Karpas-422 (cell line): ENCODE data around the gene PIGN. TPM values are rescaled to one million over a fixed set of nuclear protein-coding genes. Genes with fewer than 3 reads are reported as not detected.

Experiments
- DNase-seq: peaks from one replicate; pipeline ENCODE4 v3.0.0-alpha.2; 2015
- H2AFZ ChIP-seq: fragments of 200-600 bp; sonication (generic); 2 replicates; pipeline ENCODE4 v1.6.1; 2014; ENCODE audit warnings: antibody characterized with exemption, low read length, mixed read lengths
- H3K27ac ChIP-seq: fragments of 200-600 bp; sonication (generic); 2 replicates; pipeline ENCODE4 v1.5.1; 2014; ENCODE audit warnings: mild to moderate bottlenecking, low read length, moderate library complexity
- H3K27me3 ChIP-seq: fragments of 200-600 bp; sonication (generic); 2 replicates; pipeline ENCODE4 v1.6.1; 2014; ENCODE audit warnings: low read length, mixed read lengths
- H3K36me3 ChIP-seq: fragments of 200-600 bp; sonication (generic); 2 replicates; pipeline ENCODE4 v1.6.1; 2014; ENCODE audit warnings: low read length, mixed read lengths; ENCODE audit not compliant: insufficient read depth
- H3K4me1 ChIP-seq: fragments of 200-600 bp; sonication (generic); 2 replicates; pipeline ENCODE4 v1.6.1; 2014; ENCODE audit warnings: mild to moderate bottlenecking, low read length, mixed read lengths
- H3K4me2 ChIP-seq: fragments of 200-600 bp; sonication (generic); 2 replicates; pipeline ENCODE4 v1.6.1; 2014; ENCODE audit warnings: low read length, low read depth, mild to moderate bottlenecking; ENCODE audit not compliant: poor library complexity, severe bottlenecking
- H3K4me3 ChIP-seq: fragments of 200-600 bp; sonication (generic); 2 replicates; pipeline ENCODE4 v1.5.1; 2014; ENCODE audit warnings: mild to moderate bottlenecking, antibody characterized with exemption, low read length, mixed read lengths
- H3K79me2 ChIP-seq: fragments of 200-600 bp; sonication (generic); 2 replicates; pipeline ENCODE4 v1.6.1; 2014; ENCODE audit warnings: mild to moderate bottlenecking, low read length, mixed read lengths
- H3K9ac ChIP-seq: fragments of 200-600 bp; sonication (generic); 2 replicates; pipeline ENCODE4 v1.6.0; 2014; ENCODE audit warnings: low read length
- H3K9me2 ChIP-seq: fragments of 200-600 bp; sonication (generic), shearing (Covaris generic); replicated peaks from 2 replicates; pipeline ENCODE4 v1.6.0; 2014; ENCODE audit warnings: mild to moderate bottlenecking, low read length, moderate library complexity; ENCODE audit not compliant: insufficient read depth
- H3K9me3 ChIP-seq: fragments of 300-700, 200-600 bp; sonication (generic); 2 replicates; pipeline ENCODE4 v1.6.1; 2014; ENCODE audit warnings: low read length, mixed read lengths
- H4K20me1 ChIP-seq: fragments of 200-600 bp; sonication (generic); 2 replicates; pipeline ENCODE4 v1.6.1; 2014; ENCODE audit warnings: mild to moderate bottlenecking, antibody characterized with exemption, low read length, low read depth; ENCODE audit not compliant: insufficient read depth
- total RNA-seq: library from RNA; depleted of rRNA; stranded (reverse); fragments of >200 nt; shearing (Covaris generic); gene quantifications from 2 replicates; pipeline ENCODE4 v1.2.3, GENCODE V29; 2014; ENCODE audit warnings: low replicate concordance

PIGN gene
- total RNA-seq, 1 experiment from 2014 or later: 68.5 TPM

DNA sequence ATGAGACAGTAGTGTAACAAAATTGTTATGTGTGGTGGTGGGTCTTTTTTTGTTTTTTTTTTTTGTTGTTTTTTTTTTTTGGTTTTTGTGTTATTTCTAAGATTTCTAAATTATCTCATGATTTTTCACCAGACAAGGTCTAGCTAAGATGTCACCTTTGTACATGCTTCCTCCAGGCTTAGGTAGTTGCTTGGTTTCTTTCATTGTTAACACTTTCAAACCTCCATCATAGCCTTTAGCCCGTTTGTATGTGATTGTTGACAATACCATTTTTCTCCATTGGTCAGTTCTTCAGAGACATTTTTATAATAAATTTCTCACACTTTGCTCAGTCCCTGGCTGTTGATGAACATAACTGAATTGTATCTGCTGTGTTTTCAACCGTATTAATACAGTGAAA, 2.4 kb upstream of the PIGN start:
- H3K4me1 ChIP-seq: peaks cover 35% of the 10 kb centered on the region
- H3K79me2 ChIP-seq: peaks cover 97% of the 10 kb centered on the region
- peaks cover 21% of the 10 kb centered on the region for H4K20me1 ChIP-seq
- no peak overlapping the region for H3K27ac ChIP-seq
- peaks cover 34% of the 10 kb centered on the region for H3K36me3 ChIP-seq
- H3K9me2 ChIP-seq: no peaks in the 10 kb centered on the region
- no peak for DNase-seq
- H3K4me2 ChIP-seq: peak overlapping the region; percentile 84
- no peak overlapping the region for H2AFZ ChIP-seq
- H3K9ac ChIP-seq: peak overlapping the region; percentile 97
- H3K9me3 ChIP-seq: no peaks in the 10 kb centered on the region
- H3K27me3 ChIP-seq: no peaks in the 10 kb centered on the region
- peak overlapping the region; percentile 95 for H3K4me3 ChIP-seq

DNA sequence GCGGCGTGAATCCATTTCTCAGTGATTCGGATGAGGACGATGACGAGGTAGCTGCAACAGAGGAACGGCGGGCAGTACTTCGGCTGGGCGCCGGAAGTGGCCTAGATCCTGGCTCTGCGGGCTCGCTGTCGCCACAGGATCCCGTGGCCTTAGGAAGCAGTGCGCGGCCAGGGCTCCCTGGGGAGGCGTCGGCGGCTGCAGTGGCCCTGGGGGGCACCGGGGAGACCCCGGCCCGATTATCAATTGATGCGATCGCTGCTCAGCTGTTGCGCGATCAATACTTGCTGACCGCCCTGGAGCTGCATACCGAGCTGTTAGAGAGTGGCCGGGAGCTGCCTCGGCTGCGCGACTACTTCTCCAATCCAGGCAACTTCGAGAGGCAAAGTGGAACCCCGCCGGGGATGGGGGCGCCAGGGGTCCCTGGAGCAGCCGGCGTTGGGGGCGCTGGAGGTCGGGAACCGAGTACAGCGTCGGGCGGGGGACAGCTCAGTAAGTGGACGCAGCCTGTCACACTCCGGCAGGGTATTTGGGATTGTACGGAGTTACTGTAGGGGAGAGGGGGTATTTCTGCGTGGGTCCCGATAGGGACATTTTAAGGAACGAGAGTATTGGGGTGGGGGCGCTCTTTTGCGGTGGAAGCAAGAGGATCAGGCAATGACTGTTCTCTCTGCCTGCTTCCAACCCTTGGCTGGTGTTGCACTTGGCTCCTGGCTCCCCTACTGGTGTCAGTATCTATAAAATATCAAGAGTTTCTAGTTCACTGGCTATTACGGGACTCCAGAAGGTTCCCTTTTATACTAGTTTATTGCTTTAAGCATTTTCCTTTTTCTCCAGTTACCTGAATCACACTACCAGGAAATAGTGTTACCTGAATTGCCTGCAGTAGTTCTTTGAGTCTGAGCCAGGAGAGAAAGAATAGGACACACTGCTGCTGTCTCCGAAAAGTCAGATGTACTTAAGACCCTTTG, 971 bp upstream of the PIGN start:
- peak; percentile 70 for DNase-seq
- H3K79me2 ChIP-seq: peaks cover 96% of the 10 kb centered on the region
- peaks cover 29% of the 10 kb centered on the region for H3K36me3 ChIP-seq

DNA sequence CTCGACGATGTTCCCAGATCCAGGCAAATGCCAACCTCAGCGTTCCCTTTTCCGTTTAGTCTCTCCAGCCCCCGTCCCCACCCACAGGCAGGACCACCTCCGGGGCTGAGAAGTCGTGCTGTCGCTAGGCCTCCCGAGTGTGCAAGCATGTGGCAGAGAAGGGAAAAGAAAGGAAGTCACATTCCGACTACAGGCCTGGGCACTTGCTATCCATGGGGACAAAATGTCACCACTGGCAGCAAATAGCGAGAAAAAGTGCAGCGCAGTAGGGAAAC, 420 bp downstream of the PIGN start:
- Histone ChIP-seq H3K4me3 (peak overlapping the region; percentile 95), H2AFZ (peak overlapping the region; percentile 19), H3K27me3 (no peaks in the 10 kb centered on the region), H3K4me1 (peaks cover 52% of the 10 kb centered on the region), H3K79me2 (peaks cover 96% of the 10 kb centered on the region), H3K36me3 (peaks cover 23% of the 10 kb centered on the region), H4K20me1 (peaks cover 16% of the 10 kb centered on the region), H3K27ac (no peak overlapping the region), H3K9me3 (no peaks in the 10 kb centered on the region), H3K9me2 (no peaks in the 10 kb centered on the region), H3K9ac (peak overlapping the region; percentile 82), H3K4me2 (peak overlapping the region; percentile 83)
- no peak for DNase-seq

More for the DNA sequence above, 971 bp upstream of the PIGN start:
- Histone ChIP-seq H3K9me2 (no peaks in the 10 kb centered on the region), H3K27ac (peak overlapping the region; percentile 7; the same call in 1 of the 2 replicates), H4K20me1 (peaks cover 16% of the 10 kb centered on the region), H3K4me3 (peak overlapping the region; percentile 95), H2AFZ (no peak overlapping the region; the same call in 1 of the 2 replicates), H3K4me2 (peak overlapping the region; percentile 84), H3K27me3 (no peaks in the 10 kb centered on the region), H3K9ac (peak overlapping the region; percentile 97), H3K4me1 (peaks cover 46% of the 10 kb centered on the region), H3K9me3 (no peaks in the 10 kb centered on the region)

DNA sequence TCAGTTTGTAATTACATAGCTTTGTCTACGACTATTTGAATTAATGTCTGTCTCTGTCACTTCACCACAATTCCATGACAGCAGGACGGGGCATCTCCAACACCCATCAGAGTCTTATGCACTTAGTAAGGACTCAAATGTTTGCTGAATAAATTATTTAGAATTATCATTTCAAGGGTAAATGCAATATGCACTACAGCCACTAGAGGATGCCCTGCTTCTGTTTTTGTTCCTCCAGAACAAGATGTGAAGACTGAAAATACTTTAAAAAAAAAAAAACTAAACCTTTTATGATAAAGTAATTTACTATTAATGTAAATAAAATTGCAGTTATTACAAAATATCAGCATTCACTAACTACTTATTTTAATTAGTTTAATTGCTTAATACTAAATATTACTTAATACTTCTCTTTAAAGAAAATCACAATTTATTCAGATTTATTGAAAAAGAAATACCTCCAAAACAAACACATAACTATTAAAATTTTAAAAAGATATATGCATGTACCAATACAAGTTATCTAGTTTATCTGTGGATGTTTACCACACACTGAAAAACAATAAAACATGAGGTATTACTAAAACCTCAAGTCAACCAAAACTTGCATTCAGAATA, 3.2 kb downstream of the PIGN start:
- Histone ChIP-seq H3K4me2 (peak overlapping the region; percentile 83), H3K27ac (0 out of 2 replicates have a peak overlapping the region, but pooled peaks have one; percentile 44), H3K9ac (peak overlapping the region; percentile 52; the same call in 1 of the 2 replicates), H2AFZ (no peak overlapping the region), H3K79me2 (peaks cover 95% of the 10 kb centered on the region), H4K20me1 (peaks cover 15% of the 10 kb centered on the region), H3K27me3 (no peaks in the 10 kb centered on the region), H3K36me3 (no peaks in the 10 kb centered on the region), H3K9me3 (no peaks in the 10 kb centered on the region), H3K9me2 (no peaks in the 10 kb centered on the region), H3K4me1 (peaks cover 61% of the 10 kb centered on the region), H3K4me3 (peak overlapping the region; percentile 95; the same call in 1 of the 2 replicates)
- DNase-seq: peak; percentile 88

- Histone ChIP-seq H3K4me3 (no peak overlapping the region), H3K36me3 (no peaks in the 10 kb centered on the region), H3K4me2 (no peak overlapping the region), H3K27me3 (no peaks in the 10 kb centered on the region), H4K20me1 (peaks cover under 1% of the 10 kb centered on the region; the same call in 1 of the 2 replicates), H3K9me3 (no peaks in the 10 kb centered on the region), H3K79me2 (peaks cover 95% of the 10 kb centered on the region), H3K9ac (no peak overlapping the region), H3K4me1 (peaks cover 67% of the 10 kb centered on the region), H3K27ac (no peak overlapping the region), H2AFZ (no peak overlapping the region), H3K9me2 (no peaks in the 10 kb centered on the region)
- no peak for DNase-seq
Observed at GRCh38 chr18:62182220-62182619, 4.6 kb downstream of the PIGN start.

DNA sequence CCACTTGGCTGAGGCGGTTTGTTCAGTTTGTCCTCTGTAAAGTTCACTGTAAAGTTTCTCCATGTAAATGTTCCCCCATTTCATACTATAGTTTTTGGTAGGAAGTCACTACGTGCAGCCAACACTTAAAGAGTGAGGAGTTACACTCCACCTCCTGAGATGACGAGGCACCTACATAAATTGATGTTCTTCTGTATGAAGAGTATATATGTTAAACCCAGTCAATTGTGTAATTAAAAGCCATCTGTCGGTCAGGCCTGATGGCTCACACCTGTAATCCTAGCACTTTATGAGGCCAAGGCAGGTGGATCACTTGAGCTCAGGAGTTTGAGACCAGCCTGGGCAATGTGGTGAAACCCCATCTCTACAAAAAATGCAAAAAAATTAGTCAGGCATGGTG, 7.6 kb downstream of the PIGN start:
- H3K4me1 ChIP-seq: peaks cover 49% of the 10 kb centered on the region
- no peaks in the 10 kb centered on the region; the same call in 1 of the 2 replicates for H4K20me1 ChIP-seq
- H3K9me3 ChIP-seq: no peaks in the 10 kb centered on the region
- H3K9ac ChIP-seq: 0 out of 2 replicates have a peak overlapping the region, but pooled peaks have one; percentile 7
- DNase-seq: peak; percentile 72
- peak overlapping the region; percentile 37 for H3K4me2 ChIP-seq
- H3K36me3 ChIP-seq: 0 out of 2 replicates have a peak, but pooled peaks cover 2% of the 10 kb centered on the region
- no peaks in the 10 kb centered on the region for H3K9me2 ChIP-seq
- no peaks in the 10 kb centered on the region for H3K27me3 ChIP-seq
- H2AFZ ChIP-seq: no peak overlapping the region
- H3K4me3 ChIP-seq: 0 out of 2 replicates have a peak overlapping the region, but pooled peaks have one; percentile 8
- peaks cover 96% of the 10 kb centered on the region for H3K79me2 ChIP-seq
- peak overlapping the region; percentile 78 for H3K27ac ChIP-seq

GRCh38 chr18:62177271-62177670, 9.6 kb downstream of the PIGN start:
- H3K4me3 ChIP-seq: no peak overlapping the region
- no peak overlapping the region for H3K27ac ChIP-seq
- no peak overlapping the region for H3K4me2 ChIP-seq
- peaks cover 97% of the 10 kb centered on the region for H3K79me2 ChIP-seq
- no peaks in the 10 kb centered on the region for H3K9me2 ChIP-seq
- H3K9me3 ChIP-seq: no peaks in the 10 kb centered on the region
- no peaks in the 10 kb centered on the region for H4K20me1 ChIP-seq
- H2AFZ ChIP-seq: no peak overlapping the region
- H3K36me3 ChIP-seq: 0 out of 2 replicates have a peak, but pooled peaks cover 7% of the 10 kb centered on the region
- no peak overlapping the region for H3K9ac ChIP-seq
- DNase-seq: no peak
- H3K27me3 ChIP-seq: no peaks in the 10 kb centered on the region
- peaks cover 36% of the 10 kb centered on the region for H3K4me1 ChIP-seq

GRCh38 chr18:62175521-62175920, 11.3 kb downstream of the PIGN start:
- Histone ChIP-seq H3K9me3 (no peaks in the 10 kb centered on the region), H3K4me1 (peaks cover 26% of the 10 kb centered on the region), H2AFZ (no peak overlapping the region), H3K79me2 (peaks cover 97% of the 10 kb centered on the region), H3K9ac (no peak overlapping the region), H3K27me3 (no peaks in the 10 kb centered on the region), H3K4me2 (no peak overlapping the region), H3K9me2 (no peaks in the 10 kb centered on the region), H3K27ac (no peak overlapping the region), H3K36me3 (0 out of 2 replicates have a peak, but pooled peaks cover 7% of the 10 kb centered on the region), H3K4me3 (no peak overlapping the region), H4K20me1 (no peaks in the 10 kb centered on the region)
- DNase-seq: no peak
